Ascending aorta (tissue), 2 donors: ENCODE results near the gene ATOH8. TPM values are rescaled to one million over a fixed set of nuclear protein-coding genes. Genes with fewer than 3 reads are reported as not detected.

Experiments
- DNase-seq, 2 donors: peaks; one replicate each; pipeline ENCODE4 v3.0.0-alpha.2; 2019; ENCODE audit warnings: low spot score in 2 of 2
- H3K27ac ChIP-seq, 2 donors: fragments of 200-600 bp; sonication (generic); one replicate each; pipeline ENCODE4 v1.5.1; 2016 to 2017; ENCODE audit warnings: mild to moderate bottlenecking in 1 of 2
- H3K27me3 ChIP-seq: fragments of 200-600 bp; sonication (generic); one replicate; pipeline ENCODE4 v1.5.1; 2017
- H3K36me3 ChIP-seq, 2 donors: fragments of 200-600 bp; sonication (generic); one replicate each; pipeline ENCODE4 v1.5.1; 2016
- H3K4me1 ChIP-seq, 2 donors: fragments of 200-600 bp; sonication (generic); one replicate each; pipeline ENCODE4 v1.5.1; 2016 to 2017; ENCODE audit warnings: mild to moderate bottlenecking in 1 of 2
- H3K4me3 ChIP-seq, 2 donors: fragments of 200-600 bp; sonication (generic); one replicate each; pipeline ENCODE4 v1.5.1; 2016 to 2017; ENCODE audit warnings: mild to moderate bottlenecking in 1 of 2
- H3K9me3 ChIP-seq, 2 donors: fragments of 200-600 bp; sonication (generic); one replicate each; pipeline ENCODE4 v1.5.1; 2016
- CTCF ChIP-seq, 3 experiments: fragments of 200-600 bp in 2 of 3; fragments of 450-650 bp in 1 of 3; sonication (generic) in 2 of 3; IDR thresholded peaks; one replicate each; pipeline ENCODE4 v1.5.1; 2016 to 2019; ENCODE audit warnings: antibody characterized with exemption in 3 of 3, mild to moderate bottlenecking in 1 of 3, moderate library complexity in 1 of 3
- intact Hi-C: fragments of 100-400 bp; cut with DNase I; formaldehyde crosslinking; loops from one replicate; pipeline ENCODE4 v1.15.1; 2023
- total RNA-seq: library from RNA; depleted of rRNA; stranded (reverse); fragments of >200 nt; gene quantifications from one replicate; pipeline ENCODE4 v1.1.0, GENCODE V29; 2016

Gene ATOH8
- total RNA-seq, 1 donor from 2014 or later, result 239 TPM

- DNase-seq, result no peak
- peaks cover 33 to 67% of the 10 kb centered on the region in 2 donors for H3K36me3 ChIP-seq
- H3K4me1 ChIP-seq, result peaks cover 18 to 79% of the 10 kb centered on the region in 2 donors
- peak overlapping the region; percentile 71 to 78 for H3K27ac ChIP-seq
- H3K27me3 ChIP-seq, result no peaks in the 10 kb centered on the region
- intact Hi-C loops, result no loop called here
- no peak for TF ChIP-seq CTCF (IDR thresholded peaks at IDR 0.05)
- no peaks in the 10 kb centered on the region for H3K9me3 ChIP-seq
- peak overlapping the region in 1 of 2 donors; percentile 85 for H3K4me3 ChIP-seq
These were observed 8.2 kb downstream of the ATOH8 start for GRCh38 chr2:85761946-85762345.

- TF ChIP-seq CTCF (IDR thresholded peaks at IDR 0.05), result no peak
- peak overlapping the region in 1 of 2 donors; percentile 21 for H3K27ac ChIP-seq
- no peak for DNase-seq
- H3K4me3 ChIP-seq, result no peak overlapping the region
- intact Hi-C loops, result no loop called here
- H3K9me3 ChIP-seq, result no peaks in the 10 kb centered on the region
- peaks cover 36 to 68% of the 10 kb centered on the region in 2 donors for H3K36me3 ChIP-seq
- H3K4me1 ChIP-seq, result peaks cover 14 to 79% of the 10 kb centered on the region in 2 donors
- H3K27me3 ChIP-seq, result no peaks in the 10 kb centered on the region
These were observed 9.3 kb downstream of the ATOH8 start for GRCh38 chr2:85763132-85763531.

- no peak for DNase-seq
- no peaks in the 10 kb centered on the region for H3K9me3 ChIP-seq
- no peaks in the 10 kb centered on the region for H3K27me3 ChIP-seq
- peaks cover 21 to 79% of the 10 kb centered on the region in 2 donors for H3K4me1 ChIP-seq
- H3K36me3 ChIP-seq, result peaks cover 36 to 67% of the 10 kb centered on the region in 2 donors
- H3K4me3 ChIP-seq, result no peak overlapping the region
- peak overlapping the region; percentile 31 to 54 for H3K27ac ChIP-seq
- intact Hi-C loops, result no loop called here
- TF ChIP-seq CTCF (IDR thresholded peaks at IDR 0.05), result no peak
These were observed 10.0 kb downstream of the ATOH8 start for GRCh38 chr2:85763831-85764230.

- Histone ChIP-seq H3K27me3 (no peaks in the 10 kb centered on the region), H3K4me3 (no peak overlapping the region), H3K9me3 (no peaks in the 10 kb centered on the region), H3K4me1 (peaks cover 35 to 83% of the 10 kb centered on the region in 2 donors), H3K27ac (peak overlapping the region; percentile 31 to 93), H3K36me3 (peaks cover 36 to 74% of the 10 kb centered on the region in 2 donors)
- no peak for TF ChIP-seq CTCF (IDR thresholded peaks at IDR 0.05)
- no peak for DNase-seq
- intact Hi-C loops, result no loop called here
These were observed 11.4 kb downstream of the ATOH8 start for GRCh38 chr2:85765081-85765731.

- peaks cover 36 to 83% of the 10 kb centered on the region in 2 donors for H3K4me1 ChIP-seq
- no peak for DNase-seq
- no peaks in the 10 kb centered on the region for H3K9me3 ChIP-seq
- no peaks in the 10 kb centered on the region for H3K27me3 ChIP-seq
- intact Hi-C loops, result no loop called here
- peaks cover 36 to 79% of the 10 kb centered on the region in 2 donors for H3K36me3 ChIP-seq
- H3K4me3 ChIP-seq, result no peak overlapping the region
- peak overlapping the region; percentile 37 to 93 for H3K27ac ChIP-seq
- TF ChIP-seq CTCF (IDR thresholded peaks at IDR 0.05), result no peak
These were observed 12.4 kb downstream of the ATOH8 start for GRCh38 chr2:85766229-85766628.
